Left lung (tissue), 10 donors: ENCODE results near the gene TFB1M. TPM values are rescaled to one million over a fixed set of nuclear protein-coding genes. Genes with fewer than 3 reads are reported as not detected.
A peak's percentile ranks its signal among the peaks of the same experiment; 100 is the strongest.
"Not testable (repeated sequence)": the region's sequence is repeated elsewhere in the genome, so short reads cannot be mapped to it uniquely, and the experiment has no call there.

Experiments used
- ATAC-seq: fragments of 200-7000 bp; cut with Tn5 transposase; one replicate; pipeline ENCODE4 v1.9.1; 2020; ENCODE audit warnings: moderate library complexity
- DNase-seq, 4 donors: peaks; one replicate each; pipeline ENCODE4 v3.0.0-alpha.2; 2013 to 2020
- H3K27ac ChIP-seq, 2 donors: fragments of 200-600 bp; sonication (generic) in 1 of 2; one replicate each; pipeline versions ENCODE4 v1.5.0 to v1.8.0; 2020 to 2021
- H3K27me3 ChIP-seq, 2 donors: fragments of 200-600 bp; sonication (generic) in 1 of 2; one replicate each; pipeline versions ENCODE4 v1.5.0 to v1.8.0; 2020 to 2021
- H3K36me3 ChIP-seq, 2 donors: fragments of 200-600 bp; sonication (generic) in 1 of 2; one replicate each; pipeline versions ENCODE4 v1.5.0 to v1.8.0; 2020 to 2021
- H3K4me1 ChIP-seq, 2 donors: fragments of 200-600 bp; one replicate each; pipeline ENCODE4 v1.8.0; 2021
- H3K4me3 ChIP-seq, 2 donors: fragments of 200-600 bp; sonication (generic) in 1 of 2; one replicate each; pipeline versions ENCODE4 v1.5.0 to v1.8.0; 2020 to 2021; ENCODE audit warnings: mild to moderate bottlenecking in 1 of 2
- H3K9me3 ChIP-seq, 2 donors: fragments of 200-600 bp; sonication (generic) in 1 of 2; one replicate each; pipeline versions ENCODE4 v1.5.0 to v1.8.0; 2020 to 2021
- intact Hi-C, 2 donors: fragments of 100-400 bp; cut with DNase I; formaldehyde crosslinking; loops; one replicate each; pipeline versions ENCODE4 v1.11.2 to v1.14.2; 2022
- polyA plus RNA-seq, 6 donors: library from polyadenylated mRNA; unstranded; fragments of 120-200 nt; gene quantifications; one replicate each; pipeline ENCODE4 v1.2.1, GENCODE V29; 2013; ENCODE audit not compliant: insufficient read length in 6 of 6
- total RNA-seq, 2 donors: library from RNA; stranded (reverse); fragmentation: NEBNext Ultra II Directional; extraction: Animal tissue kit (Norgen Biotek cat#: 25700); gene quantifications; one replicate each; pipeline ENCODE4 v1.2.1, GENCODE V29; 2021
- TF ChIP-seq, protein P1 (sequence below), 2 donors: fragments of 200-600 bp; sonication (generic) in 1 of 2; IDR thresholded peaks; one replicate each; pipeline versions ENCODE4 v1.5.0 to v1.8.0; 2021; ENCODE audit warnings: antibody characterized with exemption in 2 of 2
- donor health status: DM: no; HTN: yes; CAD: no.
- donor health status: DM: no; HTN: no; CAD: no.

Gene TFB1M
- total and polyA plus RNA-seq, 8 donors, result 20.6 to 29.4 (median 24.0) TPM

DNA sequence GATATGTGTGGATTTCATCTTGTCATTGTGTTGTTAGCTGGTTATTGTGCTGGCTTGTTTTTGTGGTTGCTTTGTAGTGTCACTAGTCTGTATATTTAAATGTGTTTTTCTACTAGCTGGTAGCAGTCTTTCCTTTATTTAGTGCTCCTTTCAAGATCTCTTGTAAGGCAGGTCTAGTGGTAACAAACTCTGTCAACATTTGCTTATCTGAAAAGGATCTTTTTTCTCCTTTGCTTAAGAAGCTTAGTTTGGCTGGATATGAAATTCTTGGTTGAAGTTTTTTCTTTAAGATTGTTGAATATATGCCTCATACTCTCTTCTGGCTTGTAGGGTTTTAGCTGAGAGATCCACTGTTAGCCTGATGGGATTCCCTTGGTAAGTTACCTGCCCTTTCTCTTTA lies 32.7 kb upstream of the TFB1M start:
- TF ChIP-seq, protein P1, sequence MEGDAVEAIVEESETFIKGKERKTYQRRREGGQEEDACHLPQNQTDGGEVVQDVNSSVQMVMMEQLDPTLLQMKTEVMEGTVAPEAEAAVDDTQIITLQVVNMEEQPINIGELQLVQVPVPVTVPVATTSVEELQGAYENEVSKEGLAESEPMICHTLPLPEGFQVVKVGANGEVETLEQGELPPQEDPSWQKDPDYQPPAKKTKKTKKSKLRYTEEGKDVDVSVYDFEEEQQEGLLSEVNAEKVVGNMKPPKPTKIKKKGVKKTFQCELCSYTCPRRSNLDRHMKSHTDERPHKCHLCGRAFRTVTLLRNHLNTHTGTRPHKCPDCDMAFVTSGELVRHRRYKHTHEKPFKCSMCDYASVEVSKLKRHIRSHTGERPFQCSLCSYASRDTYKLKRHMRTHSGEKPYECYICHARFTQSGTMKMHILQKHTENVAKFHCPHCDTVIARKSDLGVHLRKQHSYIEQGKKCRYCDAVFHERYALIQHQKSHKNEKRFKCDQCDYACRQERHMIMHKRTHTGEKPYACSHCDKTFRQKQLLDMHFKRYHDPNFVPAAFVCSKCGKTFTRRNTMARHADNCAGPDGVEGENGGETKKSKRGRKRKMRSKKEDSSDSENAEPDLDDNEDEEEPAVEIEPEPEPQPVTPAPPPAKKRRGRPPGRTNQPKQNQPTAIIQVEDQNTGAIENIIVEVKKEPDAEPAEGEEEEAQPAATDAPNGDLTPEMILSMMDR (IDR thresholded peaks at IDR 0.05), result no peak
- intact Hi-C loops, result no loop called here

DNA sequence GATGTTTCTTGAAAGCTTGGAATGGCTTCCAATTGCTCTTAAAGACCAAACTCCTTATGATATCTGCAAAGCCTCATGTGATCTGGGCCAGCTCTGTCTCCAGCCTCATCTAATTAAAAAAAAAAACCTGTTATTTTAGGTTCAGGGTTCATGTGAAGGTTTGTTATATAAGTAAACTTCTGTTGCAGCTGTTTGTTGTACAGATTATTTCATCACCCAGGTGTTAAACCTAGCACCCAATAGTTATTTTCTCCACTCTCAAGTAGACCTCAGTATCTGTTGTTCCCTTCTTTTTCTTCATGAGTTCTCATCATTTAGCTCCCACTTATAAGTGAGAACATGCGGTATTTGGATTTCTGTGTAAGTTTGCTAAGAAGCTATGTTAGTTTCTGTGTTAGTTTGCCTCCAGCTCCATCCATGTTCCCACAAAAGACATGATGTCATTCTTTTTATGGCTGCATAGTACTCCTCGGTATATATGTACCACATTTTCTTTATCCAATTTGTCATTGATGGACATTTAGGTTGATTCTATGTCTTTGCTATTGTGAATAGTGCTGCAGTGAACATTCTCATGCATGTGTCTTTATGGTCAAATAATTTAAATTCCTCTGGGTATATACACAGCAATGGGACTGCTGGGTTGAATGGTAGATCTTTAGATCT lies 30.2 kb upstream of the TFB1M start:
- Histone ChIP-seq H3K9me3 (peaks cover 0 to 27% of the 10 kb centered on the region in 2 donors), H3K27ac (no peak overlapping the region), H3K4me1 (no peaks in the 10 kb centered on the region), H3K27me3 (no peaks in the 10 kb centered on the region), H3K36me3 (no peaks in the 10 kb centered on the region), H3K4me3 (no peak overlapping the region)
- no peak for DNase-seq
- TF ChIP-seq, protein P1 (IDR thresholded peaks at IDR 0.05), result no peak
- no peak for ATAC-seq
- intact Hi-C loops, result no loop called here

More for the DNA sequence above, 32.7 kb upstream of the TFB1M start:
- Histone ChIP-seq H3K27ac (no peak overlapping the region), H3K4me3 (no peak overlapping the region), H3K36me3 (no peaks in the 10 kb centered on the region), H3K27me3 (no peaks in the 10 kb centered on the region), H3K9me3 (peaks cover 0 to 16% of the 10 kb centered on the region in 2 donors), H3K4me1 (no peaks in the 10 kb centered on the region)
- DNase-seq (no peak), ATAC-seq (no peak)

- DNase-seq (no peak), ATAC-seq (peak; percentile 23)
- no peaks in the 10 kb centered on the region for H3K4me1 ChIP-seq
- TF ChIP-seq, protein P1 (IDR thresholded peaks at IDR 0.05), result no peak
- H3K27ac ChIP-seq, result no peak overlapping the region
- intact Hi-C loops, result no loop called here
- no peaks in the 10 kb centered on the region for H3K27me3 ChIP-seq
- H3K36me3 ChIP-seq, result no peaks in the 10 kb centered on the region
- H3K9me3 ChIP-seq, result peaks cover 0 to 19% of the 10 kb centered on the region in 2 donors
- no peak overlapping the region for H3K4me3 ChIP-seq
Measured at GRCh38 chr6:155341130-155341828, 27.0 kb upstream of the TFB1M start.

DNA sequence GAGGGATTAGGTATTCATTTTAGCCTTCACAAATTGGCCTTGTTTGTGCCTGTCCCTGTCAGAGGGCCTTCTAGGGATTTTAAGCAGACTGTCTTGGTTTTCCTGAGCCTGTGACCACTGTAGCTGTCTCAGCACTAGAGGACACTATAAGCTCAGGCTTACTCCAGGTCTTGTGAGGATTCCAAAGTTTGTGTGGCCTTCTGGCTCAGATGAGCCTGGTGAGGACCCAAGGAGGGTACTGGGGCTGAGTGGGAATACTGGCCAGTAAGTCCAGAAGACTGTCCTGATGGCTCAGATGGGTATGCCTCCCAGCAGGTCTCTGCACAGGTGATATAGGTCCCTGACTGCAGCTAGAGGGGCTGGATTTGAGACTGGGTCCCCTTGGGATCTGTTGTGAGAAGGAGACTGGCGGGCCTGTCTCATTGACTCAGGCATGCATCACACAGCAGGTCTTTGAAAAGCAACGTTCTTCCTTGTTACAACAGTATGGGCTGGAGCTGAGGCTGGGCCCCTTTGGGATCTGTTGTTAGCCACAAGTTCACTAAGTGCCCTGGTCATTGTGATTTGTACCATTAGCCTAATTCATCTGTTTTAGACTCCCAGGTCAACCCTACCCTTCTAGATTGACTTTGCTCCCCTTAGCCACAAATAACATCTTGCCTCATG lies 26.3 kb upstream of the TFB1M start:
- H3K9me3 ChIP-seq, result peaks cover 0 to 19% of the 10 kb centered on the region in 2 donors
- H3K4me1 ChIP-seq, result no peaks in the 10 kb centered on the region
- intact Hi-C loops, result no loop called here
- DNase-seq (no peak), ATAC-seq (peak; percentile 50)
- TF ChIP-seq, protein P1 (IDR thresholded peaks at IDR 0.05), result no peak
- no peaks in the 10 kb centered on the region for H3K36me3 ChIP-seq
- no peak overlapping the region for H3K27ac ChIP-seq
- H3K27me3 ChIP-seq, result no peaks in the 10 kb centered on the region
- no peak overlapping the region for H3K4me3 ChIP-seq

DNA sequence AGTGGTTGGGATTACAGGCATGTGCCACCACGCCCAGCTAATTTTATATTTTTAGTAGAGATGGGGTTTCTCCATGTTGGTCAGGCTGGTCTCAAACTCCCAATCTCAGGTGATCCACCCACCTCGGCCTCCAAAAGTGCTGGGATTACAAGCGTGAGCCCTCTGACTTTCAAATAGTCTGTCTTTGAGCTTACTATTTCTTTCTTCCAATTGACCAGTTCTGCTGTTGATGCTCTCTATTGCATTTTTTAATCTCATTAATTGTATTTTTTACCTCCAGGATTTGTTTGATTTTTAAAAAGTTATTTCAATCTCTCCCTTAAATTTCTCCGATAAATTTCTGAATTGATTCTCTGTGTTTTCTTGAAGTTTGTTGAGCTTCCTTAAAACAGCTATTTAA lies 25.6 kb upstream of the TFB1M start:
- H3K27me3 ChIP-seq, ATAC-seq, DNase-seq, H3K4me1 ChIP-seq, H3K27ac ChIP-seq, H3K36me3 ChIP-seq, H3K4me3 ChIP-seq, intact Hi-C loops: not testable (repeated sequence)
- H3K9me3 ChIP-seq, result peaks cover 0 to 21% of the 10 kb centered on the region in 2 donors

- H3K4me3 ChIP-seq, H3K4me1 ChIP-seq, H3K36me3 ChIP-seq, H3K27me3 ChIP-seq, ATAC-seq, H3K27ac ChIP-seq, DNase-seq, intact Hi-C loops: not testable (repeated sequence)
- H3K9me3 ChIP-seq, result peaks cover 0 to 21% of the 10 kb centered on the region in 2 donors
Measured at GRCh38 chr6:155338237-155338636, 24.0 kb upstream of the TFB1M start.
